Stimulated activated CD4-positive, alpha-beta T cell treated with anti-CD3 and anti-CD28 coated beads, Interleukin-12 subunit alpha, Interleukin-12 subunit beta, amount 100 ng/mL, for 4 hours (primary cell): ENCODE results near the gene TNFRSF11A.

Experiments
- DNase-seq: peaks from one replicate; pipeline ENCODE4 v3.0.0-alpha.2; 2020

Gene TNFRSF11A

DNA sequence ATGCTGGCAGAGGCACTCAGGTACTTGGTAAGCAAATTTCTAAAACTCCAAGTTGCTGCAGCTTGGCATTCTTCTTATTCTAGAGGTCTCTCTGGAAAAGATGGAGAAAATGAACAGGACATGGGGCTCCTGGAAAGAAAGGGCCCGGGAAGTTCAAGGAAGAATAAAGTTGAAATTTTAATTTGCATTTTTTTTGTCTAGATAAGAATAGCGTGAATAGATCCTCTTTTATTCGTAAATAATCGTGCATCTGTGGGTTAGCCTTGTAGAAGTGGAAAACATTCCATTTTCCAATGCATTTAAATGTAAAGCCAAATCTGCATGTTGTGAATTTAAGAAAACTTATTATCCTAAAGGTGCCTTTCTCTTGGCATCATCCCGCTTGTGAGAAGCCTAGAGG, 61.0 kb downstream of the TNFRSF11A start:
- DNase-seq, result no peak

DNA sequence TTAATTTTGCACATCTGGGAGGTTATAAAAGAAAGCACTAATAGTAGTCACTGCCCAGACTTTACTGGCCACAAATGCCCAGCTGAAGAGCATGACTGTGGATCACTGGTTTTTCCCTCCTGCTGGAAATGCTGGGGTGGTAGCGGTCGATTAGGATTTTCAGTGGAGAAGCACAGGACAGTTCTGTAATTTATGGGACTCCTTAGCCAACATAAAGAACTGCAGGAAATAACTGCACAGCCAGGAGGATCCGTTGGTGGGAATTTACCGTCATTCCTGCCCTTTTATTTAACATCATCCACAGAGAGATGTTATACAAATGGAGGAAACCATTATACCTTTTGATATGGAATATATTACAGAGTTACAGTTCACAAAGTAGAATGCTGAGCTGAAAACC, 61.5 kb downstream of the TNFRSF11A start:
- no peak for DNase-seq

DNA sequence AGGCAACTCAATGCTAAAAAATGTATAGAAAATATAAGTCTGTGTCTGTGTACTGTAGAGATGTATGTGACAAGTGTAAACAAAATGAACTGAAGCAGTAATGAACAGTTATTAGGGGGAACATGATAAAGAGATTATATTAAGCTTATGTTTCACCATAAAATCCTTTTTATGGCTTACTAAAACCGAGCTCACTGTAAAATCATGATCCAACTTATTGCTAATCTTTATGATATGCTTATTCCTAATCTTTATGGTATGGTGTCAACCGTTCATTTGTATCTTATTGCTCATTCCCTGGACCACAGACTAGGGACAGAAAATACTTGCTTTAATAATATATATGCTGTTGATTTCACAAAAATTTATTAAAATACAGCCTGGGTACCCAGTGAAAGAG, 62.1 kb downstream of the TNFRSF11A start:
- no peak for DNase-seq

DNA sequence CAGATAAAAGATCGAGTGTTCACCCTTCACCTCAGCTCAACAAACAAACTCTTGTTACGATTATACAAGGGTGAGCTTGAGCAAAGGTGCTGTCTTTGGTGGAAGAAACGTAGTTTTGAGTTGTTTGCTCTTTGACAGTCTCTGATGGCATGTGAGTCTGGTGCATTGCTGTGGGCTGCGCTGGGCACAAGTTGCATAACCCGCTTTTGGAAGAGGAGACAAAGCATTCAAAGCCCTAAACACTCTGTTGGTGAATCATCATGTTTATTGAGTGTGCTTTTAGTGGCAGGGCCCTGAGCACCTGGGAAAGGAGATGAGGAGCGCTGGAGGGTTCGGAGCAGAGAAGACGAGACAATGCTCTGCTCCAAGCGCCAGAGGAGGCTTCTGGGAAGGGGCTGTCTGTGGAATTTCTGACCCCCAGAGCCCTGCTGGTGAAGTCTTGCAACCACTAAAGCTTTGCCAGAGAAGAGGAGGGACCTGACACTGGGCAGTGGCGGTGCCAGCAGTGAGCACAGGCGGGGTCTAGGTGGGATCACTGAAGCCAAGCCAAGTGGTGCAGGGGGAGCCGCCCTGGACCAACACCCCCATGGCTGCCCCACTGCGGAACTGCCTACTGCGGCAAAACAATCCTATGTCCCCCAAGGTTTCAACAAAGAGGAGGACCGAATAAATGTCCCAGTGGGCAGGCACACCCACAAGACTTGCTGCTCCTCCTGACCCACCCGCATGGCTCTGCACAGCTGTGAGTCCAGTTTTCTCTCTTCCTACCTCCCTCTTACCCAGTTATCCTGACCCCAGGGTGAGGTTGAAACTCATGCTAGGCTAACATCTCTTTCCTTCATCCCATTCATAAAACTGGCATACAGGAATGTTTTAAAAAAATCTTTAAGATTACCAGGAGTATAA, 64.0 kb downstream of the TNFRSF11A start:
- DNase-seq, result no peak

DNA sequence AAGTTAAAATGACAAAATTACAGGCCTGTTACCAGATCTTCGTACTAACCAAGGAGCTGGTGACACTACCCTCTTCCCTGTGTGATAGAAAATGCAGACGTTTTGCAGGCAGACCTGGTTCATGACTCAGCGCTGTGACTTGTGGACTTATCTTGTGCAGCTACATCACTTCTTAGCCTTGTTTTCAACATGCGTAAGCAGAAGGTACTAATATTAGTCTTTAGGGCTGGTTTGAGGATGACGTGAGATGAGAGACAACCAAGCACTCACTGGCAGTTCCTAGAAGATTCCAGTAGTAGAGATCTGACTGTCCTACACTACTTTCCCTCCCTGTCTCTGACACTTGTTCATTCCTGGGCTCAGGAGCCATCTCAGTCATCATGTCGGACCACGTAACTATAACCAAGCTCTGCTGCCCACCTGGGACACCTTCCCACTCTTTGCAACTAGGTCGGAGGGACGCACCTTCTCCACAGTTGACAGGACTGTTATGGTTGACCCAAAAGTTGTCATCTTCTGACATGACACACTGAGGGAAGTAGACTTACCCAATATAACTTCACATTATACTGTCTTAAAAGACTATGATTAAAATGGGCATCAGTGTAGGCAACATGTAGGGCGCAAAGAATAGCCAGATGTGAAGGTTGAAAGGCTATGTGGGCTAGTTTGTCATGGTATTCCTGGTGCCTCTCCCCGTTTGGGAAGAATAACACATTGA, 64.8 kb downstream of the TNFRSF11A start:
- no peak for DNase-seq

DNA sequence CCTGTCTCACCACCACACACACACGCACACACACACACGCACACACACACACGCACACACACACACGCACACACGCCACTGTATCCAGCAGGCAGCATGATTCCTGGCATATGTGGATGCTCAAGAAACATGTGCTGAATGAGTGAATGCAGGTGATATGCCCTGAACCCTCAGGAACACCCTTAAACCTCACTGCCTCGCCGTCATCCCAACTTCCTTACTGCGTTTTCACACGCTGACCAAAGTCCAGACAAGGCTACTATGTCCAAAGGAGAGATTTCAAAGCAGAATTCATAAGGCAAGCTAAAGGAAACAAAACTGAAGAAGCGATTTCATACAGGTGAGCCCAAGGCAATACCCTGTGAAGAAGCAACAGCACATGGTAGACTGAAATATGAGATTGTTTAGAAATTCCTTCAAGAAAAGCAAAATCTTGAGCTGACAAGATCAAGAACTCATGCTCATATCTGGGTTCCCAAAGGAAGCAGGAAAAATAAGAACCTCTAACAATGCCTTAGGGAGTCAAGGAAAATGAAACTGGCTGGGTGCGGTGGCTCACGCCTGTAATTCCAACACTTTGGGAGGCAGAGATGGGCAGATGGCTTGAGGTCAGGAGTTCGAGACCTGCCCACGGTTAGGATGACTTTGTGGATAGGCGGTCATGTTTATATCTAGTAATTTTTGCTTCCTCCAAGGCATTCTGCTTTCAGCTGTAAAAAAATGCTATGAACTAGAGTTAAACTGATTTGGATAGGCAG, 69.1 kb downstream of the TNFRSF11A start:
- no peak for DNase-seq

DNA sequence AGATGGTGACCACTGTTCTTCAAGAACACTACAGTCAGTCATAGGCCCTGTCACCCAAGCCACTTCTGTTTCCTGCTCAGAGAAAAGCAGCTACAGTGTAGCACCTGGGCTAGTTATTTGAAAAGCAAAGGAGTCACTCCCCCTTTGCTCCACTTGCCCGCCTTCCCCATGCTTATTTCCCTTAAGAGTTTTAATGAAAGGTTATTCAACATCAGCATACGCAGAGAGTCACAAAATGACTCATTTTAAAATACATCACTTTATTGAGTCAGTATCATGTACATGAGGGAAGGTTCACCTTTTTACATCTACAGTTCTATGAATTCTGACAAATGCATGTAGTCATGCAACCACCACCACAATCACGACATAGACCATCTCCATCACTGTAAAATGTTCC, 71.3 kb downstream of the TNFRSF11A start:
- no peak for DNase-seq

DNA sequence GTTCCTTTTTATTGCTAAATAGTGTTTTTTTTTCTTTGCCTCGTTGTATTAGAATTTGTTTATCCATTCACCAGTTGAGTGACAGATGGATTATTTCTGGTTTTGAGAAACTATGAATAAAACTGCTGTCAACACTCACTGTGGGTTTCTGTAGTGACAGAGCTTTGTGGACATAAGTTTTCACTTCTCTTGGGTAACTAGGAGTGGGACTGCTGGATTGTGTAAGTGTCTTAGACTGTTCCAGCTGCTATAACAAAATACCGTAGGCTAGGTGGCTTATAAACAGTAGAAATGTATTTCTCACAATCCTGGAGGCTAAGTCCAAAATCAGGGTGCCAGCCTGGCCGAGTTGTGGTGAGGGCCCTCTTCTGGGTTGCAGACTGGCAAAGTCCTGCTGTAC, 71.9 kb downstream of the TNFRSF11A start:
- DNase-seq, result no peak

DNA sequence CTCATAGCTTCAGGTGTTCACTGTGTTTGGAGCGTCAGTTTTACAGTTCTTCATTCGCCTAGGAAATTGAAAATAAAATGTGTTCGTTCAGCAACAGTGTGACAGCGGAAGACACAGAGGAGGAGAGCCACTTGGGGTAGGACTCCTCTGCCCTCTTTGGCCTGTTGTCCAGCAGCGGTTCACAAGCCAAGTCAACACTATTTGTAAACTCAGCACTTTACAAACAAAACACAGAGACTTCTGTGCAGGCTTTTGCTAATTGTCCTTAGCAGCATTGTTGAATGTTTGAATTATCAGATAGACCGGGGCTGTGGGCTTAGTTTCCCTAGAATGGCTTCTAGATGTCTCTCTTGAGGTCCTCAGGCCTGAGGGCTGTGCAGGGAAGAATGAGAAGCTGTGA, 73.2 kb downstream of the TNFRSF11A start:
- DNase-seq, result no peak

DNA sequence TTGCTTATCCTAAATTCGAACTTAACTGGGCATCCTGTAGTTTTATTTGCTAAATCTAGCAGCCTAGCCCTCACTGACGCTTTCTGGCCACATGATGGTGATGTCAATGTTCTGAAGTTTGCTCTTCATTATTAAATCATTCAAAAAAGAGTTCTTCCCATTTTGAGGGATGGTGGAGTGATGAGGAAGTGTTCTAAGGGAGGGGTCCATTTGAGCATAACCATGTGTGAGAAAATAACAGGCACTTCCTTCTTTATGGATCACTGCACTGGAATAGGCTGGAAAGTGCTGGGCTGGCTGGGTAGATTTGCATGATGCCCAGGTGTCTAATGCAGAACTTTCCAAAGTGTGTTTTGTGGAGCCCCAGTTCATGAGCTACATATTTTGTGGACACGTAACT, 74.2 kb downstream of the TNFRSF11A start:
- no peak for DNase-seq

DNA sequence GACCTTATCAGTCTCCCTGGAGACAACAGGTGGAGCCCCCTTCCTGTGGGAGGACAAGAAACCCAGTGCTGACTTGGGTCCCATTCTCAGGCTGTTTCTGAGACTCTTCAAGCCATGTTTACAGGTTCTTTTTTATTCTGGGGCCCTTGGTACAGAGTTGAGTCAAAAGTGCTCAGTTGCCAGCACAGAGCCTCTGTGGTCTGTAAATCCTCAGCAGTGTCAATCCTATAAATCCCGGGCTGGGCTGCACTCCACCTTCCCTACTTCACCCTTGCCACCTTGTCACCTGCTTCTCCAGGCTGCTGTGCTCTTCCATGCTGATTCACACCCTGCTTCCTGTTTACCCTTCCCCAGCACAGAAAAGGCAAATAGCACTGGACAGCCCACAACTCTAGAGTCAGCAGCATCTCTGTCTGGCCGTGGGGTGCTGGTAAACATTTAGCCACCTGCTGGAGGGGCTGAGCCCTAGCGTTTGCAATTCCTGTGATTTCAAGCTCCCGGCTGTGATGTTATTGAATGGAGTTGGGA, 74.7 kb downstream of the TNFRSF11A start:
- no peak for DNase-seq

DNA sequence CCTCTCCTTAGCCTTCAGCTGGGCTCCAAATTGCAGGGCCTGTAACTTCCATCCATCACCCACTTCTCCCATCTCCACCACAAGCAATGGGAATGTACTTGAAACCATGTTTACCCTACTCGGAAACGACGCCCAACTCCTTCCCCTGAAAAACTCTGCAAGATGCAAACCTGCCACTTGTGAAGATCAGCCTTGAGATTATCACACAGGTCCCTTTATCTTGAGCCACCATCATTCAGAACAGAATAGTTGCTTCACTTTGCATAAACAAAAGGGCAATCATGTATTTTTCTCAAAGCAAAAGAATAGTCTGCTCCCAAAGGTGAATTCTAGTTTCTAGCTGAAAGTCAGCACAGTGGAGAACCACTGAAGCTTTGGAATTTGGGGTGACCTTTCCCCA, 75.8 kb downstream of the TNFRSF11A start:
- DNase-seq, result no peak

DNA sequence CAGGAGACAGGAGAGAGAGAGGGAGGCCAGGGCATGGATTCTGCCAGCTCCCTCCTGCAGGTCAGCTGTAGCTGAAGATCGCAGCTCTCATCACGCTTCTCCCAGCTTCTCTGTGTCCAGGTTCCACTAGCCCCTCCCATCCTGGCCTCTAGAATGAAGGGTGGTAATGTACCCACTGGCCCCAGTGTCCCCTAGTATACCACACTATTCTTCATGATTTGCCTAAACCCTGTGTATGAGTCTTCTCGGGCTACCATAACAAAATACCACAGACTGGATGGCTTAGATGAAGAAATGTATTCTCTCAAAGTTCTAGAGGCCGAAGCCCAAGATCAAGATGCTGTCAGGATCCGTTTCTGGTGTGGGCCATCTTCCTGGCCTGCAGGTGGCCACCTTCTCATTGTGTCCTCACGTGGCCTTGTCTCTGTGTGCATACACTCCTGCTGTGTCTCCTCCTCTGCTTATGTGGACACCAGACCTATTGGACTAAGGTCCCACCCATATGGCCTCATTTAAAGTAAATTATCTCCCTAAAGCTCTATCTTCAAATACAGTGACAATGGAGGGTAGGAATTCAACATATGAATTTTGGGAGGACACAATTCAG, 77.3 kb downstream of the TNFRSF11A start:
- DNase-seq, result no peak

DNA sequence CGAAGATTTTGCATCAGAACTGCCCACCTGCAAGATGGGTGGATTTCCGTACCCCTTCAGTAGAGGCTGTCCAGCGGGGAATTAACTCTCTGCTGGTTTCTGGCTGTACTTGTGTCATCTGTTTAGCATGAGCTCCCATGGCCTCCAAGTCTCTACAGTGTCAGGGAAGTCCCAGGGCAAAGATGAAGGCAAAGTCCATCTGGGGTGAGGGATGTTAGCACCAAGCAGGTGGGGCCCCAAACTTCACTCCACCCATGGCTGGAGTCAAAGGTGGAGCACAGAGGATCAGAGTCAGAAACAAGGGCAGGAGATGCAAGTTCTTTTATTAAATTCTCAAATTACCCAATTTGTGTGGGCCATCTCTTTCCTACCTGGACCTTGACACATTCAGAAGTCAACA, 78.0 kb downstream of the TNFRSF11A start:
- no peak for DNase-seq

DNA sequence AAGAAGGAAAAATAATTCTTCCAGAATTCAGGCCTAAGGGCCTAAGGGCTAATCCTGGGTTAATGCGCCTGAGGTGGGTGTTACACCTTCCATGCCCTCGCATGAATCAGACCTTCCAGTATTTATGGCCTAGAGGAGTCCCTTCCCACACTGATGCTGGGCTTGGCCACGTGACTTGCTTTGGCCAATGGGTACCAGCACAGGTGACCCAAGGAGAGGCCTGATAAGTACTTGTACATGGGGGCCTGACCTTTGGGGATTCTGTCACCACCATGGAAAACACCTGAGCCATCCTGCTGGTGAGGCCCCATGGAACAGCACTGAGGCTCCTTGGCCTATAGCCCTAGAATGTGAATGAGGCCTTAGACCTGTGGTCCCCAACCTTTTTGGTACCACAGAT, 79.8 kb downstream of the TNFRSF11A start:
- no peak for DNase-seq

DNA sequence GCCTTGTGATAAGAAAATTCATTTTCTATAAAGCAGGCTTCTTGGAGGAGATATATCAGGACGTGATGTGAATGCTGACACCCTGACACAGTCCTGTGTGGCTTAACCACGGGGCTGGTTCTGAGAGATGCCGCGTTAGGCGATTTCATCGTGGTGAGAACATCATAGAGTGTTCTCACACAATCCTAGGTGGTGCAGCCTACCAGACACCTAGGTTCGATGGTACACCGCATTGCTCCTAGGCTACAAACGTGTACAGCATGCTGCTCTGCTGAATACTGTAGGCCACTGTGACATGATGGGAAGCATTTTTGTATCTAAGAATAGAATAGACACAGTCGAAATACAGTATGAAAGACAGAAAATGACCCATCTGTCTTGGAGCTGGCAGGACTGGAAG, 82.5 kb downstream of the TNFRSF11A start:
- no peak for DNase-seq

DNA sequence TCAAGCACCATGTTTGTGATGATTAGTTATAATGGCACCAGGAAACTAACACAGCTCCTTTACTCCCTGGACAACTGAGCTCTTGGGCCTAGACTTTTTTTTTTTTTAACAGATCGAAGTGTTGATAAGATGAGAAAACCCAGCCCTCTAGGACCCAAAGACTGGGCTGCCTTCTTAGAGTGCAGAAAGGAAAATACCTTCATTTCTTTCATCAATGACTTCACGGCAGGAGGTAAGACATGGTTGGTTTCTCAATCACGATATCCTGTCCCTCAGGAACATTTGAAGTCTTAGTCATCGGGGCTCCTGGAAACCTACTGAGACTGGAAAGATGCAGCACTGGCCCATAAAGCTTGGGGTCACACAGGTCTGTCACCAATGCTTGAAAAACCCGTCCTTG, 84.7 kb downstream of the TNFRSF11A start:
- no peak for DNase-seq

DNA sequence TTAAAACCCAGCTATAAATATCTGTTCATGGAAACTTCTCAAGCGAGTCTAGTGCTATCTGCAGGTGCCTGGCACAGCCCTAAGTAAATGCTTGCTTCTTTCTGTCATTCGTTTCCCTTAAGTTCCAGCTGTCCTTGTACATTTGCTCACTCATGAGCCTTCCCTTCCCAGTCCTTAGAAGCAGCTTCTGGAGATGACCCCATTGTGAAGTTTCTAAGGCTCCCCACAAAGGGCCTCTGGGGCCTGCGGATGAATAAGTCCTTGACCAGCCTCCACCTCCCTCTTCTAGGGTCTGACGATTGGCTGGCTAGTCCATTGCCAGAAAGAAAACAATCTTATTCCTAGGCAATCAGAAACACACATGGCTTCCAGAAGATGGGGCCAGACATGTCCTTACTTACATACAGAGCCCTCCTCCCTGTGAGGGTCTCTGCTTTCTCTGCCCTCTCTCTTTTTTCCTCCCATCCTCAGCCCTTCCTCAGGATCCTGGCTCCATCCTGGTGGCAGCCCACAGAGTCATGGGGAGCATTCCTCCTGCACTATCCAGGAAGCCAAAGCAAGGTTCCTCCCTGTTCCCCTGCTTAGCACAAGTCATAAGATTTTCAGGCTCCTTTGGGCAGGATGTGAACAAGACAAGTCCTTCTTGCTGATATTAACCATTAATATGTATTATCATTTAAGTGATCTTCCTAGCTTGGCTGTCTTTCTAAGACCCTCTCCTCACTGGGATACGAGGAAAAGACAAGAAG, 87.3 kb downstream of the TNFRSF11A start:
- no peak for DNase-seq

DNA sequence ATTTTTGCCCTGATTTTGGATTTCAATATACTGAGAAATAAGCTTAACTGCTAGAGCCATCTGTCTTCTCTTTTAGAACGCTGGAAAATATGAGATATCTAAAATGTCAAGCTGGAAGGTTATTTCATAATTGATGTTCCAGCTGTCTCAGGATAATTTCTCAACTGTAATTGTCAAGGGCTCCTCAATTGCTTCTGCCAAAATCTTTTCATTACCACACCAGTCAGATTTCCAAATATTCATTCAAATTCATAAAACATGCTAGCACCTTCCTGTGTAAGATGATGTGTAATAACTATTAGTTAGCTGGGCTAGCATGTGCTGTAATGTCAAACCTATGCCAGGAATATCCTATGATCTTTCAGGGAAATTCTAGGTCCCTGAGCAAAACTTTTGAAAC, 88.1 kb downstream of the TNFRSF11A start:
- no peak for DNase-seq

DNA sequence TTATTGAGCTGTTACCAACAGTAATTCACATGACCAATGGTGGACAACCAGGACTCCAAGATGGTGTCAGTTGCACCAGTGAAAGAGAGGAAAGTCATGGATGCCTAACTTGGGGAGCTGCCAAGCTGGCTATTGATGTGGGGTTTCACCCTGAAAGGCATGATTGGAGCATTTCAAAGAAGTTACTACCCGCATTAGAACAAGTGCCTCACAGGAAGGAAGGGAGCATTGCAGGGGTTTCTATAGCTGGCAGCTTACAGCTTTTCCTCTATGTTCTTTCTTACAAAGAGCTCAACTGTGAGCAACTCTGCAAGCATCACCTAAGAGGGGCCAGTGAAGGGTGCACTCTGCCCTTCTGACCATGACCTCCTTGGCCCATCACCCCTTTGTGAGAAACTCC, 93.1 kb downstream of the TNFRSF11A start:
- DNase-seq, result no peak

DNA sequence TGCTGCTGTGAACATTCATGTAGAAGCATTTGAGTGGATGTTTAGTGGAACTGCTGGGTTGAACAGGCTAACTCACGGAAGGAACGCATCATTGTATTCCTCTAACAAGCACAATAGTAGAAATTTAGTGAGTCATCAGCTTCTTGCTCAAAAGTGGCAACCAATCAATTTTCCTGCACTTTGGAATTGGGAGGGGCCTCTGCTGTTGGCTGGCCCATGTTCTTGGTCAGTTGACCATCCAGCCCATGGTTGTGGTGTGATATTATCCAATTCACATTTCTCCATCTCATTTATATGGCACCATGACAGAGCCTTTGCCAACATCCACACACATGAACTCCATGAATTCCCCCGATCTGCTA, 95.0 kb downstream of the TNFRSF11A start:
- peak; percentile 11 for DNase-seq

DNA sequence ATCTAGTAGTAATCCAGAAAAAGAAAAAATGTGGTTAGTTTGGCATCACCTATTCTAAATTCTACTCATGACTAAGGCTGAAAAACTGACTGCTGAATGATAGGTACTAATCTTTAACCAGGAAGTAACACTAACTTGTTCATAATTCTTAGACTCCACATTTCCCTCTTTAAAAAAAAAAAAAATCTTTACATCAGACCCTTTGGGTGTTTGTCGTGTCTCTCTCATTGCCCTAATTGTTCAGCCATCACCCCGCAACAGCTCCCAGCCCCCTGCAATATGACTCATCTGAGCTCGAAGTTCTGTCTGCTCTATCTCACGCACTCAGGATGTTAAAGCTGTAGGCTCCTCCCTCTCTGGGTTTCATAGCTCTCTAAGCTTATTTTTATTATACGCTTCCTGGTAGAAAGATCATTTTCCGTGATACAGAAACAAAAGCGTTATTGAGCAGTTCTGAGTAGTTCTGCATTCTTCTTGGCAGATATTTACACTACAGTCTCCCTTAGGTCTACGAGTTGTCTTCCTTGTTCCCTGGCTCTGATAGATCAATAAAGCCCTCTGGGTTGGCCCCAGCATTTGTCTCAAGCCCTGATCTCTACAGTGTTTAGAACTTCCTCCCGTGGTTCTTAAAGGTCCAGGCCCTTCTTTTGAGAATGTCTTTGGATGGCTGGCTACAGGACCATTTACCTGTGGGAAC, 95.6 kb downstream of the TNFRSF11A start:
- DNase-seq, result peak; percentile 57
